ENCODE data around the gene HP. TPM values are rescaled to one million over a fixed set of nuclear protein-coding genes. Genes with fewer than 3 reads are reported as not detected.

The HP gene
- total RNA-seq, 1 experiment from 2014 or later, result not detected

- TF ChIP-seq EZH2 (IDR thresholded peaks at IDR 0.05; ENCODE audit: low read length, unreplicated experiment) (no peak), CTCF (conservative IDR thresholded peaks at IDR 0.05; ENCODE audit: low read depth, low read length) (no peak), EZH2phosphoT487 (IDR thresholded peaks at IDR 0.05; ENCODE audit: borderline replicate concordance, low read length) (no peak)
- Histone ChIP-seq H4K20me1 (ENCODE audit: low read length) (no peaks in the 10 kb centered on the region), H2AFZ (ENCODE audit: low read length) (no peak overlapping the region), H3K9me3 (ENCODE audit: low read length) (no peaks in the 10 kb centered on the region), H3K79me2 (ENCODE audit: low read length) (no peaks in the 10 kb centered on the region), H3K27me3 (ENCODE audit: low read length) (no peaks in the 10 kb centered on the region), H3F3A (ENCODE audit: low read length, unreplicated experiment) (no peaks in the 10 kb centered on the region), H3K36me3 (ENCODE audit: low read depth, low read length) (no peaks in the 10 kb centered on the region), H3K4me1 (ENCODE audit: insufficient read depth, low read length) (no peaks in the 10 kb centered on the region), H3K9ac (ENCODE audit: low read length) (no peak overlapping the region), H3K27ac (ENCODE audit: low read length) (no peak overlapping the region), H3K4me2 (ENCODE audit: low read length) (no peak overlapping the region), H3K9me2 (replicated peaks; ENCODE audit: low read length) (no peaks in the 10 kb centered on the region), H3K4me3 (ENCODE audit: low read length) (no peak overlapping the region)
- no peak for ATAC-seq
- intact Hi-C loops (cut with micrococcal nuclease), result no loop called here
- ChIA-PET POLR2A (ENCODE audit: unreplicated experiment) (no interaction called here), CTCF (no interaction called here)
- no peak for DNase-seq
- BruUV-seq (replicated peaks), result no TSS peak
Observed at GRCh38 chr16:72018470-72018869, 35.8 kb upstream of the HP start.

GRCh38 chr16:72021043-72021442 is 33.3 kb upstream of the HP start:
- H3K27me3 ChIP-seq (ENCODE audit: low read length), result no peaks in the 10 kb centered on the region
- no peaks in the 10 kb centered on the region for H3F3A ChIP-seq (ENCODE audit: low read length, unreplicated experiment)
- H3K9ac ChIP-seq (ENCODE audit: low read length), result no peak overlapping the region
- intact Hi-C loops (cut with micrococcal nuclease), result no loop called here
- H3K79me2 ChIP-seq (ENCODE audit: low read length), result no peaks in the 10 kb centered on the region
- ChIA-PET POLR2A (ENCODE audit: unreplicated experiment) (no interaction called here), CTCF (no interaction called here)
- TF ChIP-seq EZH2 (IDR thresholded peaks at IDR 0.05; ENCODE audit: low read length, unreplicated experiment), result no peak
- no peak for TF ChIP-seq EZH2phosphoT487 (IDR thresholded peaks at IDR 0.05; ENCODE audit: borderline replicate concordance, low read length)
- TF ChIP-seq CTCF (conservative IDR thresholded peaks at IDR 0.05; ENCODE audit: low read depth, low read length), result no peak
- no peaks in the 10 kb centered on the region for H3K4me1 ChIP-seq (ENCODE audit: insufficient read depth, low read length)
- no peaks in the 10 kb centered on the region for H4K20me1 ChIP-seq (ENCODE audit: low read length)
- no peak overlapping the region for H2AFZ ChIP-seq (ENCODE audit: low read length)
- H3K36me3 ChIP-seq (ENCODE audit: low read depth, low read length), result no peaks in the 10 kb centered on the region
- H3K27ac ChIP-seq (ENCODE audit: low read length), result no peak overlapping the region
- ATAC-seq, result no peak
- H3K9me3 ChIP-seq (ENCODE audit: low read length), result no peaks in the 10 kb centered on the region
- no peak overlapping the region for H3K4me3 ChIP-seq (ENCODE audit: low read length)
- no peak overlapping the region for H3K4me2 ChIP-seq (ENCODE audit: low read length)
- DNase-seq, result no peak
- no peaks in the 10 kb centered on the region for H3K9me2 ChIP-seq (replicated peaks; ENCODE audit: low read length)
- no TSS peak for BruUV-seq (replicated peaks)

- ATAC-seq (no peak), DNase-seq (no peak)
- ChIA-PET POLR2A (ENCODE audit: unreplicated experiment) (no interaction called here), CTCF (no interaction called here)
- Histone ChIP-seq H3K4me1 (ENCODE audit: insufficient read depth, low read length) (no peaks in the 10 kb centered on the region), H3K9me3 (ENCODE audit: low read length) (no peaks in the 10 kb centered on the region), H3K36me3 (ENCODE audit: low read depth, low read length) (no peaks in the 10 kb centered on the region), H3K4me3 (ENCODE audit: low read length) (no peak overlapping the region), H4K20me1 (ENCODE audit: low read length) (no peaks in the 10 kb centered on the region), H3F3A (ENCODE audit: low read length, unreplicated experiment) (no peaks in the 10 kb centered on the region), H3K79me2 (ENCODE audit: low read length) (no peaks in the 10 kb centered on the region), H2AFZ (ENCODE audit: low read length) (no peak overlapping the region), H3K9me2 (replicated peaks; ENCODE audit: low read length) (no peaks in the 10 kb centered on the region), H3K4me2 (ENCODE audit: low read length) (no peak overlapping the region), H3K27ac (ENCODE audit: low read length) (no peak overlapping the region), H3K27me3 (ENCODE audit: low read length) (no peaks in the 10 kb centered on the region), H3K9ac (ENCODE audit: low read length) (no peak overlapping the region)
- intact Hi-C loops (cut with micrococcal nuclease), result no loop called here
- no peak for TF ChIP-seq CTCF (conservative IDR thresholded peaks at IDR 0.05; ENCODE audit: low read depth, low read length)
- TF ChIP-seq EZH2 (IDR thresholded peaks at IDR 0.05; ENCODE audit: low read length, unreplicated experiment), result no peak
- no peak for TF ChIP-seq EZH2phosphoT487 (IDR thresholded peaks at IDR 0.05; ENCODE audit: borderline replicate concordance, low read length)
- no TSS peak for BruUV-seq (replicated peaks)
Observed at GRCh38 chr16:72022127-72022526, 32.2 kb upstream of the HP start.

Data from PC-3 (cell line).